Glutamatergic neuron (in vitro differentiated cells): ENCODE results near the gene RHEBL1. TPM values are rescaled to one million over a fixed set of nuclear protein-coding genes. Genes with fewer than 3 reads are reported as not detected.

ENCODE experiments used
- DNase-seq: peaks from one replicate; pipeline ENCODE4 v3.0.0; 2022
- H3K27ac Mint-ChIP-seq: one replicate; pipeline ENCODE4 v1.8.0; 2020; ENCODE audit warnings: mild to moderate bottlenecking, mixed read lengths, inconsistent platforms; ENCODE audit not compliant: unreplicated experiment
- H3K27me3 Mint-ChIP-seq: one replicate; pipeline ENCODE4 v1.8.0; 2020; ENCODE audit warnings: mild to moderate bottlenecking, moderate library complexity, mixed read lengths, inconsistent platforms; ENCODE audit not compliant: unreplicated experiment
- H3K36me3 Mint-ChIP-seq: one replicate; pipeline ENCODE4 v1.8.0; 2020; ENCODE audit warnings: mild to moderate bottlenecking, mixed read lengths, inconsistent platforms; ENCODE audit not compliant: unreplicated experiment
- H3K4me1 Mint-ChIP-seq: one replicate; pipeline ENCODE4 v1.8.0; 2020; ENCODE audit warnings: mild to moderate bottlenecking, low read depth, mixed read lengths, inconsistent platforms; ENCODE audit not compliant: unreplicated experiment
- H3K4me3 Mint-ChIP-seq: one replicate; pipeline ENCODE4 v1.8.0; 2020; ENCODE audit warnings: mild to moderate bottlenecking, mixed read lengths, inconsistent platforms; ENCODE audit not compliant: unreplicated experiment
- H3K9me3 Mint-ChIP-seq: one replicate; pipeline ENCODE4 v1.8.0; 2020; ENCODE audit warnings: mild to moderate bottlenecking, moderate library complexity, mixed read lengths, inconsistent platforms; ENCODE audit not compliant: unreplicated experiment
- CTCF ChIP-seq: fragments of 200-600 bp; sonication (generic); IDR thresholded peaks from one replicate; pipeline ENCODE4 v1.5.0; 2021; ENCODE audit not compliant: partially characterized antibody, unreplicated experiment
- total RNA-seq: library from RNA; stranded (reverse); fragmentation: NEBNext Ultra II Directional; extraction: Animal tissue kit (Norgen Biotek cat#: 25700); gene quantifications from one replicate; pipeline ENCODE4 v1.2.1, GENCODE V29; 2021; ENCODE audit not compliant: unreplicated experiment

RHEBL1 gene
- total RNA-seq, 1 donor from 2014 or later = 2.3 TPM

GRCh38 chr12:49032679-49033447 is 36.9 kb downstream of the RHEBL1 start:
- peaks cover 1% of the 10 kb centered on the region for H3K27me3 Mint-ChIP-seq
- H3K4me1 Mint-ChIP-seq = peaks cover 2% of the 10 kb centered on the region
- no peak overlapping the region for H3K27ac Mint-ChIP-seq
- H3K4me3 Mint-ChIP-seq = no peak overlapping the region
- no peak for TF ChIP-seq CTCF
- no peak for DNase-seq
- H3K9me3 Mint-ChIP-seq = peaks cover 4% of the 10 kb centered on the region
- H3K36me3 Mint-ChIP-seq = no peaks in the 10 kb centered on the region

DNA sequence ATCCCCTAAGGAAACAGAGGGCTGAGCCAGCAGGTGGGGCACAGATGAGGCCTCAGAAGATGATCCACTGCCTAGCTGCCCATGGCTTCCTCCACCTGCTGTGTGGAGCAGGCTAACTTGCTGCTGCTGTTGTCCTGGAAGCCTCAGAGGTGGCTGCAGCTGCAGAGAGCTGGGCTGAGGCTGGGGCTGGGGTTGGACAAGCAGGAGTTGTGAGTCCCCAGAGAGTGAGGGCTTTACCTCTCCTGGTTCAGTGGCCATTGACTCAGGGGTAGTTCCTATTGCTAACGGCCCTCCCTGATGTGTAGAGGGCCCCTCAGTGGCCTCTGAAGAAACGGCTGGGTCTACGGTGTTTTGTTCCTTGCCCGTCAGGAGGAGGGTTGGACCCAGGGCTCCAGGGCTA is 37.5 kb downstream of the RHEBL1 start:
- no peak for DNase-seq
- Mint-ChIP-seq H3K9me3 (peaks cover 7% of the 10 kb centered on the region), H3K4me3 (no peak overlapping the region), H3K27ac (no peak overlapping the region), H3K4me1 (peaks cover 2% of the 10 kb centered on the region), H3K36me3 (no peaks in the 10 kb centered on the region), H3K27me3 (peaks cover 1% of the 10 kb centered on the region)
- no peak for TF ChIP-seq CTCF

- Mint-ChIP-seq H3K9me3 (peaks cover 6% of the 10 kb centered on the region), H3K27me3 (peaks cover 1% of the 10 kb centered on the region), H3K4me3 (no peak overlapping the region), H3K27ac (no peak overlapping the region), H3K36me3 (no peaks in the 10 kb centered on the region), H3K4me1 (peaks cover 2% of the 10 kb centered on the region)
- TF ChIP-seq CTCF = no peak
- DNase-seq = no peak
These were observed 38.1 kb downstream of the RHEBL1 start for GRCh38 chr12:49031573-49032161.

GRCh38 chr12:49030714-49031572 is 38.8 kb downstream of the RHEBL1 start:
- H3K27ac Mint-ChIP-seq = no peak overlapping the region
- no peak overlapping the region for H3K4me3 Mint-ChIP-seq
- H3K36me3 Mint-ChIP-seq = no peaks in the 10 kb centered on the region
- H3K27me3 Mint-ChIP-seq = peaks cover 1% of the 10 kb centered on the region
- peaks cover 6% of the 10 kb centered on the region for H3K9me3 Mint-ChIP-seq
- DNase-seq = no peak
- TF ChIP-seq CTCF = no peak
- peaks cover 2% of the 10 kb centered on the region for H3K4me1 Mint-ChIP-seq

GRCh38 chr12:49030119-49030518 is 39.7 kb downstream of the RHEBL1 start:
- H3K4me3 Mint-ChIP-seq = no peak overlapping the region
- no peak for TF ChIP-seq CTCF
- H3K4me1 Mint-ChIP-seq = peaks cover 2% of the 10 kb centered on the region
- peaks cover 1% of the 10 kb centered on the region for H3K27me3 Mint-ChIP-seq
- H3K36me3 Mint-ChIP-seq = no peaks in the 10 kb centered on the region
- no peak overlapping the region for H3K27ac Mint-ChIP-seq
- peaks cover 6% of the 10 kb centered on the region for H3K9me3 Mint-ChIP-seq
- no peak for DNase-seq
